Eye (tissue), 1 donor: ENCODE results near the gene FSTL5.
A peak's percentile ranks its signal among the peaks of the same experiment; 100 is the strongest.

ENCODE experiments used
- DNase-seq: peaks from one replicate; pipeline ENCODE4 v3.0.0-alpha.2; 2015

The FSTL5 gene

DNA sequence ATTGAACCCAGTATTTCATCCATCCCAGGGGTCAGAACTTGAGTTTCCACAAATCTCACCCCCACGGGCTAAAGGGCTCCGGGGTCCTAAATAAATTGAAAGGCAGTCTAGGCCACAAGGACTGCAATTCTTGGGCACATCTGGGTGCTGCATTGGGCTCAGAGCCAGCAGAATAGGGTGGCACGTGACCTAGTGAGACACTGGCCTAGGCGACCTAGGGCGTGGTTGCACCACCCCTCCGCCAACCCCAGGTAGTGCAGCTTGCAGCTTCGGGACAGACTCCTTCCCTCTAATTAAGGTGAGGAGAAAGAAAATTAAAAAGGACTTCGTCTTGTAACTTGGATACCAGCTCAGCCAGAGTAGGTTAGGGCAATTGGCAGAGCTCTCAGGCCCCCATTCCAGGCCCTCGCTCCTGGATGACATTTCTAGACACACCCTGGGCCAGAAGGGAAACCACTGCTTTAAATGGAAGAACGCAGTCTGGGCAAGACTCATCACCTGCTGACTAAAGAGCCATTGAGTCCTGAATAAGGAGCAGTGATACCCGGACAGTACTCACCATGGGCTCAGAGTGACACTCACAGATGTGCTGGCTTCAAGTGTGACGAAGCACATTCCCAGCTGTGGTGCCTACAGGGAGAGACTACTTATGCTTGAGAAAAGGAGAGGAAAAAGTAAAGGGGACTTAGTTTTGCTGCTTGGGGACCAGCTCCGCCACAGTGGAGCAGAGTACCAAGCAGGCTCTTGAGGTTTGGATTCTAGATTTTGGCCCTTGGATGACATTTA lies 735.4 kb downstream of the FSTL5 start:
- DNase-seq, result no peak

DNA sequence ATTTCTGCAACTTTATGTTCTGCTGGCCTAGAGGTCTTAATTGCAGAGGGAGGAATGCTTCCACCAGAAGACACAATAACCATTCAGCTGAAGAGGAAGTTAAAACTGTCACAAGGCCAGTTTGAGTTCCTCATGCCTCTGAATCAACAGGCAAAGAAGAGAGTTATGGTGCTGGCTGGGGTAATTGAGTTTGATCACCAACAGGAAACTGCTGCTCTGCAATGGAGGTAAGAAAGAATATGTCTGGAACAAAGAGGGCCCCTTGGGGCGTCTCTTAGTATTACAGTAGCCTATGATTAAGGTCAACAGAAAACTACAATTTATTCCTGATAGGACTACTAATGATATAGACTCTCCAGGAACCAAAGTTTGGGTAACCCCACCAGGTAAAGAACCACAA lies 744.0 kb downstream of the FSTL5 start:
- DNase-seq, result no peak

DNA sequence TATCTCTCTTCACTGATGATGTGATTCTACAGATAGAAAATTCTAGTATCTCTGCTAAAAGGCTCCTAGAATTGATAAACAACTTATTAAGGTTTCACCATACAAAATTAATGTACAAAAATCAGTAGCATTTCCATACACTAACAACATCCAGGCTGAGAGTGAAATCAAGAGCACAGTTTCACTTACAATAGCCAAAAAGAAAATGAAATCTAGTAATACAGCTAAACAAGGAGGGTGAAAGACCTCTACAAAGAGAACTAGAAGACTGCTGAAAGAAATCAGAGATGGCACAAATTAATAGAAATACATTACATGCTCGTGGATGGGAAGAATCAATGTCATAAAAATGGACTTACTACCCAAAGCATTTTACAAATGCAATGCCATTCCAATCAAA lies 751.9 kb downstream of the FSTL5 start:
- no peak for DNase-seq

DNA sequence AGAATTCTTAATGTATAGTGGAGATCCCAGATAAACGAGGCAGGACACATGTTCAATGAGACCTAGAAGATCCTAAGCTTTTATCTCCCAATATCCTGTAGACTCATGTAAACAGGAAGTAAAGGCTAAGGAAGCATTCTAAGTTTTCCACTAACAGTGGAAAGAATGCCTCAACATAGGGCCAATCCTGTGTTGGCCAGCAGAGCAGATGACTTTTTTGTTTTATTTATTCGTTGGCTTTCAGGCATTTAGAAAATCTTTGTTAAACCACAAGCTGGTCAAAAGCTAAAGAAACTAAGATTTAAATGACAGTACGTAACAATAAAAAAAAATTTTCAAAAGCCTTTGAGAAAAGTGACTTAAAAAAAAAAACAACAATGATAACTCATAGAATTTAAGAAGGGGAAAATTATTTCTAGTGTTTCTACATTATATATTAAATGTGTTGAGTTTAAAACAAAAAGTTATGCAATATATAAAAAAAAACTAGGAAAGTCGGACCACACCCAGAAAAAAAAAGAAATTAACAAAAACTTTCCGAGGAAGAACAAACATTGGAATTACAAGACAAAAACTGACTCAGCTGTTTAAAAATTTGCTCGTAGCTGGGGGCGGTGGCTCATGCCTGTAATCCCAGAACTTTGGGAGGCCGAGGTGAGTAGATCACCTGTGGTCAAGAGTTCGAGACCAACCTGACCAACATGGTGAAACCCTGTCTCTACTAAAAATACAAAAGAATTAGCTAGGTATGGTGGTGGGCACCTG lies 759.3 kb downstream of the FSTL5 start:
- DNase-seq, result no peak

DNA sequence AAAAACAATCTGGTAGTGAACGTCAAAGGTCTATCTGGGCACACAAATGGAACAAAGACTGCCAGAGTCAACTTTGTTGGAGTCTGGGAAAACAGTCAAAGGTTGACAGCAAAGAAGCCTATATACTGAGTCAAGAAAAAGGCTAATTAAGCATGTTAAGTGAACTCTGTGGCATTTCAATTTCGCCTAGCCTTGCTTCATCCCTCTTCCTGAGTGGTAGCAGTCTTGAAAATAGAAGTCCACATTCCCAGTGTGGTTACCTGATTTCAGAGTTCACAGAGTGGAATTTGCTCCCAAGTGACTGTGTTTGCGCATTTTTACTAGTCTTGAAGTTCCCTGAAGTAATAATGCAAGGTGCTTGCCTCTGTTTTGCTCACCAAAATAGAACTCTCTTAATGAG lies 760.0 kb downstream of the FSTL5 start:
- no peak for DNase-seq

DNA sequence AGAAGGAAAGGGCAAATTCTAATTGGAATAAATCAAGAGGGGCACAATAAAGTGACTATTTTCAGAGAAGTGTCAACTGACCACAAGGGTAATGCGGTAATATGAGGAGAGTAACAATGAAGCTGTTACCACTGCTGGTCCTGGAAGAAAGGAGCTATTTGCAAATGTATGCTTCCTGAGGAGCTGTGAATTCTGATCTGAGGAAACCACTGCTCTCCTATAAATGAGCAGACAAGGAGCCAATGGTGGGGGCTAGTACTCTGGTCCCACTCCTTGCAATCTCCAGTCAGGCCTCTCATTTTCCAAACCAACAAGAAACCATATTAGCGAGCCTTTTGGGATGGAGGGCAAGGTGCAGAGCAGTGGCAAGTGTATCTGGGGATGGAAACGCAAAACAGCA lies 770.2 kb downstream of the FSTL5 start:
- DNase-seq, result no peak

DNA sequence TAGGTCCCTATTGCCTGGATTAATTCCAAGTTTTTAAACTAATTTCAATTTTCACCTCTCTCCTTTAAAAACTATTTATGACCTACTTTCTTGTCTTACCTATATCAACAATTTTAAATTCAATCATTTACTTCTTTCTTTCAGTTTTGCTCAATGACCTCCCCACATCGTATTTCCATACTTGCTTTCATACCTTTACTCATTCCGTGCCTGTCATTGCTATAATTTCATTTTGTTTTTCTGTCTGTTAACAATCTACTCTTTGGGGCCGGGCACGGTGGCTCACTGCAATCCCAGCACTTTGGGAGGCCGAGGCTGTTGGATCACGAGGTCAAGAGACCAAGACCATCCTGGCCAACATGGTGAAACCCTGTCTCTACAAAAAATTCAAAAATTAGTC lies 781.1 kb downstream of the FSTL5 start:
- no peak for DNase-seq

DNA sequence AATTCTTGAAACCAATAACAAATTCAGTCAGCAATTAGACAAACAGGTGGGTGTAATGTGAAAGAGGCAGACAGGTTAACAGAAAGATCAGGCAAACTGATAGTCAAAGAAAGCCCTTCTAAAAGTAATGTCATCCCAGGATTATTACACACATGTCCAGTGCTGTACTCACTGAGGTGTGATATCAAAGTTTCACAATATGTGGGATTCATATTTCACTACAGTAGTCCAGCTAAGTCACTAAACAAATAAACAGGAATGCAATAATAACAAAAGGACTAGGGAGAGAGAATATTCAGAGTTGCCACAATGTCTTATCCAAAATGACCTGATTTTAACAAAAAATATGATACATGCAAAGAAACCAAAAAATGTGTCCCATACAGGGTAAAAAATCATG lies 787.5 kb downstream of the FSTL5 start:
- no peak for DNase-seq

DNA sequence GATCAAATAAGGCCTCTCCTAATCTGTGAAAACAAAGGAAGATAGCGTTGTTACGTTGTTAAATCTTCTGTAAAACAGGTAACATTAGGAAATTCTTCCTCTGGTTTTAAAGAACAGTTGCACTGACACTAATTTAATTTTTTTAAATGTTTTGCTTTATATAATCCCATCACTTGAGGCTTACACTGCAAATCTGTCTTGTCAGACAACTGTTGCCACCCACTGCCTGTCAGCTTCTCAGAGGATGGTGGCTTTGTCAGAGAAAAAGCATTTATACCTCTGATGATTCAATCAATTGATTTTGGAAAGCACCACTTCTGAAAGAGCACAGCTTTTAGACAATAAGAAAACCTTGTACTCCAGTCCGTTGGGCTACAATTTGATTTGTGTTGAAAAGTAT lies 799.1 kb downstream of the FSTL5 start:
- DNase-seq, result peak; percentile 6

DNA sequence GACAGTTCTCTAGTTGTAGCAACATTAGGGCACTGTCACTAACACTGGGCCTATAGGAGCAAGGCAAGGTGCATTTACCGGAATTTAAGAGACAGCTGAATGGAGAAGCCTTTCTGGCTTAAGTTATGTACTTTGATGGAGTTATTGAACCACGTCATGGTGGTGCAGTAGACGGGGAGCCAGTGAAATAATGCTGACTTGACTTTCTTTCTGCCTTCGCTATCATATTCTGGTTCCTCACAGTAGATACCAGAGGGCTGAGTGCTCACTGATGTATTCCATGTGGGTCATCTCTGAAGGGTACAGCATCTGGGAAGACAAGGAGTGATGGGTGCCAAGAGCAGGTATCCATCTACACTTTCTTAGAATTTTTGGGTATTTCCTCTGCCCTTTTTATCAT lies 802.8 kb downstream of the FSTL5 start:
- no peak for DNase-seq

DNA sequence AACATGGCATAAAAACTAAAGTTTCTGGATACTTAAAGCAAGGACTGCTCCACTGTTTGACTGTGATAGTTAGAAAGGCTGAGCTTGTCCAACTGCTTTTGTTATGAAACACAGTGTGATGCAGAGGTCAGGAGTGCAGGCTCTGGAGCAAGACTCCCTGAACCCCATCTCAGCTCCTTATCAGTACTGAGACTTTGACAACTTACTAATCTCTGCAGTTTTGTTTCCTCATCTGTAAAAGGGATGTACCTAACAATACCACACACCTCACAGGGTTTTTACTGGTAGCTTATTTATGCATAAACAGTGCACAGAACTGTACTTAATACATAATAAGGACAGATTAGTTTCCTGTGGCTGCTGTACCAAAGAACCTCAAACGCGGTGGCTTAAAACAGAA lies 804.3 kb downstream of the FSTL5 start:
- no peak for DNase-seq

DNA sequence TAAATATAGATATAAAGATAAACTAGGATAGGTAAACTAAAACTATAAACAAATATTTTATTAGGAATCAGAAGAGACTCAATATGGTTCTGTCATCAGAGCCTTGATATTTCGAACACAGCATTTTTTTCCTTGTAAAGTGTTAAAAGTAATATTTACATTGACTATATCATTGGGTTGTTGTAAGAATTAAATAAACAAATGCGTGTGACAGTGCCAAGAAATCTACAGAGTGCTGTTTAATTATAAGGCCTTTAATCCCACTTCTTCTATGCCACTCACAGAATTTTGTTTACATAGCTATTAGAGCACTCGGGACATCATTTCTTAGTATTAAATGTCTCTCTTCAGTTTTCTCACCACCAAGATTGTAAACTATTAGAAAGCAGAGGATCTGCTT lies 807.4 kb downstream of the FSTL5 start:
- no peak for DNase-seq

DNA sequence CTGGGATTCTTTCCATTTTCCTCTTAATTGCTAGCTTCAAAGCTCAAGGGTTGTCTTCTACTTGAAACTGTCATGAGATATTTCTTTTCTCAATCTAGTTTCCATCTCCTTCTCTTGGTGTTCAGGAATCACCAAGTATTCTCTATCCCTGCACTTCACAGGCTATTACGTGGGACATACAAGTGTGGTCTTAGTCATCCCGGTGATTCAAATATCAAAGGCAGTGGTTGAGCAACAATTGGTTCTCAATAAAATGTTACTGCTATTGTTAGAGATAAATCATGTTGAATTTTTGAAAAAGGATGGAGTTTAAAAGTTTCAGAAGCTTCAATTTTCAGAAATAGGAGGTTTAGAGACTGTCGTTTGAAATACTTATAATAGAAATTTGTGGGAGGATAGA lies 812.9 kb downstream of the FSTL5 start:
- DNase-seq, result no peak

DNA sequence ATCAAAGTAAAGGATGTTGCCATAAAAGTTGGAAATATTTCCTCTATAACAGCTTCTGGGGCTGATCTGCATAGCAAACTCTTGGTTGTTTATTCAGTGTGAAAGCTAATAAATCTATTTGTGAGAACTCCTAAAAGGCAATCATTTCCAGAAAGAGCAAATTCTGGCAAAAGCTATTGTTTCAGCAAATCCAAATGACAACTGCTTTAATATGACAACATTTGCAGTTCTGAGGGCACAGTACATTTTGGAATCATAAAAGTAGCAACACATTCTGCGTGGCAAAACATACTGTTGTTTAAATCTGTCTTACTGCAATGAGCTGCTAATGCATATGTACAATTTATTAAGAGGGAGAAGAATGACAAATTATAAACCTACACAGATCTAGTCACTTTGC lies 818.1 kb downstream of the FSTL5 start:
- no peak for DNase-seq

DNA sequence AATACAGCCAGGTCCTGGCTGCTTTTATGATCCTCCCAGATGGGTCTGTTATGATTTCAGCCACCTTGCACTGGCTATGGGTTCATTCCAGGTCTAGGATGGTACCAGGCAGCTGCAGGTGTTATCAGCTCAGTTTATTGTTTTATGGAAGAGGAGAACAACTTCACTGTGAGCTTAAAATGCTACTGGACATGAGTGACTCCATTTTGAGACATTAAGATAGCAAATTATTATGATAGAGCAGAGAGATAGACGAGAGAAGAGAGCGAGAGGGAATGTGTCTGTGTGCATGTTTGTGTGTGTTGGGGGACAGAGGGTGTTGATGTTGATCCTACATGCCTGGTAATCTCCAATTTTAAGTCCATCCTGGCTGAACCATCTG lies 820.2 kb downstream of the FSTL5 start:
- DNase-seq, result no peak

DNA sequence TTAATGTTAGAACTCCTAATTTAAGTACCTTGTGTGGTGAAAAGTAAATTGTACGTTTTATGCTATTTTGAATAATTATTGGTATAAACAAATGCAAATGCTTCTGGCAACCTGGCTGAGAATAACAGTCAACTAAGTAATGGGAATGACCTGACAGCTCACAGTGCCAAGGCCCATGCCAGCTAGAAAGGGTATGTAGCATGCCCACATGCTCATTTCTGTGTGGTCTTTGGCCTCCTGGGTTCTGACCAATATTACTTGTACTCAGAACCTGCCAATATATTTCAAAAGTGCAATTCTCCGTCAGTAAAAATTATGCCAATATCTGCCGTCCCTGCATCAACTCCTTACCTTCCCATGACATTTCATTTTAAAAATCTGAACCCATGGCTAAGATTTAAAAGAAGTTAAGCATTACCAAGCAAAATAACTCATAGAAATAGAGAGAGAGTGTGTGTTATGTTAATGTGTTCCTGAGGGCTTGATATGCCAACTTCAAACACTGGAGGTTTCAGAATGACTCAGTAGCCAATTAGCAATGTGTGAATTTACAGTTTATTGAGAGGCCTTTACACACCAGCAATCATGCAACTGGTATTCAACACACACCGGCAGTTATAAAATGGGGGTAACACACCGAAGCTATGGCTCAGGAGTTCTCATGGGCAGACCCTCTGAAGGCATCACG lies 820.8 kb downstream of the FSTL5 start:
- DNase-seq, result no peak

DNA sequence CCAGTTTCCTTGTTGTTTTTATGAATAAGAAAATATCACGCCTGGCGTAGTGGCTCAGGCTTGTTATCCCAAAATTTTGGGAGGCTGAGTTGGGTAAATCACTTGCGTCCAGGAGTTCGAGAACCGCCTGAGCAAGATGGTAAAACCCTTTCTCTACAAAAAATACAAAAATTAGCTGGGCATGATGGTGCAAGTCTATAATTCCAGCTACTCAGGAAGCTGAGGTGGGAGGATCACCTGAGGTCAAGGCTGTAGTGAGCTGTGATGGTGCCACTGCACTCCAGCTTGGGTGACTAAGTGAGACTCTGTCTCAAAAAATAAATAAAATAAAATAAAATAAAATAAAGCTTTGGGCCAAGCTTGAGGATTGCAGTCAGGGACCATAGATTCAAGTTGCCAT lies 827.2 kb downstream of the FSTL5 start:
- DNase-seq, result no peak

DNA sequence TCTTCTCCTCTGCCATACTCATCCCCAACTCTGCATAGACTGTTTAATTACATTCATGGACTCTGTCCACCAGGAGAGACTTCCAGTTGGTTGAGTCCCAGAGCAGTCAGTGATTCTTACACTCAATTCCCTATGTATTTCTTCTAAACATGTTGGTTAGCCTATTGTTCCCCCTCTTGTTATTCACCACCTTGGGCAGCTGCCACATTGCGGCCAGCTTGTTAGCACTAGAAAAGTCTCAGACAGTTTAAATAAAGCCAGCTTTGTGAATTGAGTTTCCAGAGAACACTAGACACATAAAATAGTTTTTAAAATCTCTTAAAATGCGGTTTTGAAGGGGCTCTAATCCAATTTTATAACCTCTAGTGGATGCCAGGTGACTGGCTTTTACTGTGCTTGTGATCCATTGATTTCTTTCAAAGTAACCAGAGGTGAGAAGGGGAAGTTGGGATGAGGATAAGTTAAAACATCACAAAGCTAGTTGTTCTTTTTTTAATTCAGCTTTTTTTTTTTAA lies 827.7 kb downstream of the FSTL5 start:
- peak; percentile 26 for DNase-seq
